HG03064 (cell line): ENCODE results near the gene C6orf62.
"Not testable (repeated sequence)": the region's sequence is repeated elsewhere in the genome, so short reads cannot be mapped to it uniquely, and the experiment has no call there.

Source experiments
- ATAC-seq: cut with Tn5 transposase; IDR thresholded peaks from one replicate; pipeline ENCODE4 v1.9.1; 2021; ENCODE audit warnings: low read depth; ENCODE audit not compliant: unreplicated experiment

The C6orf62 gene

GRCh38 chr6:24668997-24669361 lies 50.0 kb downstream of the C6orf62 start:
- no peak for ATAC-seq

- ATAC-seq, result not testable (repeated sequence)
These were observed 50.6 kb downstream of the C6orf62 start for GRCh38 chr6:24668066-24668996.

GRCh38 chr6:24667378-24667803 lies 51.6 kb downstream of the C6orf62 start:
- no peak for ATAC-seq

GRCh38 chr6:24666641-24667377 lies 52.1 kb downstream of the C6orf62 start, which contains the start of the genes ACOT13 and TDP2:
TSS of gene ACOT13 (plus strand) at chr6:24667077. CDS start at chr6:24667264, 187 bp downstream.
TSS of gene TDP2 (minus strand) at chr6:24666899. CDS start at chr6:24666862, 37 bp downstream.
- peak; percentile 96 for ATAC-seq

GRCh38 chr6:24666097-24666640 lies 52.8 kb downstream of the C6orf62 start:
- peak; percentile 33 for ATAC-seq

GRCh38 chr6:24664046-24664987 lies 54.6 kb downstream of the C6orf62 start:
- ATAC-seq, result no peak

GRCh38 chr6:24663189-24663588 lies 55.8 kb downstream of the C6orf62 start:
- ATAC-seq, result no peak

- no peak for ATAC-seq
These were observed 56.7 kb downstream of the C6orf62 start for GRCh38 chr6:24662236-24662635.

- not testable (repeated sequence) for ATAC-seq
These were observed 57.2 kb downstream of the C6orf62 start for GRCh38 chr6:24661759-24662158.

GRCh38 chr6:24660105-24660504 lies 58.8 kb downstream of the C6orf62 start:
- ATAC-seq, result no peak

- no peak for ATAC-seq
These were observed 59.4 kb downstream of the C6orf62 start for GRCh38 chr6:24659561-24659960.

- no peak for ATAC-seq
These were observed 60.1 kb downstream of the C6orf62 start for GRCh38 chr6:24658573-24659560.

GRCh38 chr6:24655215-24655614 lies 63.7 kb downstream of the C6orf62 start:
- ATAC-seq, result no peak
